Uterus (tissue), 4 donors: ENCODE measurements around the gene DNAJC28. TPM values are rescaled to one million over a fixed set of nuclear protein-coding genes. Genes with fewer than 3 reads are reported as not detected.
A peak's percentile ranks its signal among the peaks of the same experiment; 100 is the strongest.

Experiments used
- DNase-seq, 2 donors: peaks; one replicate each; pipeline ENCODE4 v3.0.0-alpha.2; 2019 to 2020
- H3K27ac ChIP-seq, 2 donors: fragments of 200-600 bp; sonication (generic); 1 replicate in 1 of 2; 2 replicates in 1 of 2; pipeline ENCODE4 v1.5.1; 2016 to 2018
- H3K27me3 ChIP-seq, 2 donors: fragments of 200-600 bp; sonication (generic); one replicate each; pipeline ENCODE4 v1.5.1; 2018 to 2019; ENCODE audit warnings: control low read depth in 1 of 2
- H3K36me3 ChIP-seq, 2 donors: fragments of 200-600 bp; sonication (generic); one replicate each; pipeline ENCODE4 v1.5.1; 2019; ENCODE audit warnings: control low read depth in 1 of 2
- H3K4me1 ChIP-seq, 2 donors: fragments of 200-600 bp; sonication (generic); one replicate each; pipeline ENCODE4 v1.5.1; 2018 to 2019; ENCODE audit warnings: control low read depth in 1 of 2
- H3K4me3 ChIP-seq, 2 donors: fragments of 200-600 bp; sonication (generic); 1 replicate in 1 of 2; 2 replicates in 1 of 2; pipeline ENCODE4 v1.5.1; 2018 to 2019; ENCODE audit warnings: mild to moderate bottlenecking in 1 of 2
- H3K9me3 ChIP-seq, 2 donors: fragments of 200-600 bp; sonication (generic); one replicate each; pipeline ENCODE4 v1.5.1; 2019; ENCODE audit warnings: control low read depth in 1 of 2
- CTCF ChIP-seq, 4 experiments: fragments of 200-600 bp in 2 of 4; fragments of 450-650 bp in 2 of 4; sonication (generic) in 2 of 4; IDR thresholded peaks; one replicate each; pipeline ENCODE4 v1.5.1; 2016 to 2019; ENCODE audit warnings: antibody characterized with exemption in 4 of 4, mild to moderate bottlenecking in 2 of 4, moderate library complexity in 1 of 4
- POLR2A ChIP-seq, 2 donors: fragments of 450-650 bp; IDR thresholded peaks; one replicate each; pipeline ENCODE4 v1.6.1; 2016; ENCODE audit warnings: antibody characterized with exemption in 2 of 2, mild to moderate bottlenecking in 1 of 2, moderate library complexity in 1 of 2
- intact Hi-C: fragments of 100-400 bp; cut with DNase I; formaldehyde crosslinking; loops from one replicate; pipeline ENCODE4 v1.15.1; 2023; ENCODE audit warnings: low total_unique reads
- total RNA-seq, 4 donors: library from RNA; depleted of rRNA in 3 of 4; stranded (reverse); fragments of >200 nt in 3 of 4; gene quantifications; one replicate each; pipeline versions ENCODE4 v1.1.0 to v1.2.4, GENCODE V29; 2014 to 2023
- donor health status: DM: yes; HTN: yes; CAD: no.

DNAJC28 gene
- total RNA-seq, 4 donors from 2014 or later, result 1.4 to 2.1 TPM; not detected in 2

GRCh38 chr21:33495743-33496142 is 4.2 kb upstream of the DNAJC28 start:
- H3K27me3 ChIP-seq, result no peaks in the 10 kb centered on the region
- no peak for DNase-seq
- H3K4me1 ChIP-seq, result no peaks in the 10 kb centered on the region
- H3K4me3 ChIP-seq, result no peak overlapping the region
- intact Hi-C loops, result no loop called here
- no peak overlapping the region for H3K27ac ChIP-seq
- no peaks in the 10 kb centered on the region for H3K9me3 ChIP-seq
- TF ChIP-seq POLR2A (IDR thresholded peaks at IDR 0.05) (no peak), CTCF (IDR thresholded peaks at IDR 0.05) (no peak)
- no peaks in the 10 kb centered on the region for H3K36me3 ChIP-seq

GRCh38 chr21:33493756-33494155 is 2.2 kb upstream of the DNAJC28 start:
- Histone ChIP-seq H3K9me3 (no peaks in the 10 kb centered on the region), H3K4me1 (no peaks in the 10 kb centered on the region), H3K27me3 (no peaks in the 10 kb centered on the region), H3K36me3 (no peaks in the 10 kb centered on the region), H3K4me3 (no peak overlapping the region), H3K27ac (no peak overlapping the region)
- TF ChIP-seq POLR2A (IDR thresholded peaks at IDR 0.05), result no peak
- TF ChIP-seq CTCF (IDR thresholded peaks at IDR 0.05), result no peak
- DNase-seq, result no peak
- intact Hi-C loops, result no loop called here

- intact Hi-C loops, result no loop called here
- H3K27ac ChIP-seq, result no peak overlapping the region
- no peaks in the 10 kb centered on the region for H3K36me3 ChIP-seq
- H3K4me1 ChIP-seq, result no peaks in the 10 kb centered on the region
- no peaks in the 10 kb centered on the region for H3K9me3 ChIP-seq
- no peak for DNase-seq
- TF ChIP-seq POLR2A (IDR thresholded peaks at IDR 0.05) (no peak), CTCF (IDR thresholded peaks at IDR 0.05) (no peak)
- no peaks in the 10 kb centered on the region for H3K27me3 ChIP-seq
- no peak overlapping the region for H3K4me3 ChIP-seq
Measured at GRCh38 chr21:33492571-33492970, 1.1 kb upstream of the DNAJC28 start.

GRCh38 chr21:33490991-33491372 is 534 bp downstream of the DNAJC28 start:
- H3K36me3 ChIP-seq, result no peaks in the 10 kb centered on the region
- peak overlapping the region; percentile 80 to 81 for H3K27ac ChIP-seq
- intact Hi-C loops, result no loop called here
- no peak for TF ChIP-seq CTCF (IDR thresholded peaks at IDR 0.05)
- TF ChIP-seq POLR2A (IDR thresholded peaks at IDR 0.05), result no peak
- H3K27me3 ChIP-seq, result no peaks in the 10 kb centered on the region
- no peaks in the 10 kb centered on the region for H3K9me3 ChIP-seq
- H3K4me3 ChIP-seq, result peak overlapping the region; percentile 61 to 73
- no peak for DNase-seq
- no peaks in the 10 kb centered on the region for H3K4me1 ChIP-seq

- intact Hi-C loops, result no loop called here
- Histone ChIP-seq H3K9me3 (no peaks in the 10 kb centered on the region), H3K36me3 (no peaks in the 10 kb centered on the region), H3K27me3 (no peaks in the 10 kb centered on the region), H3K4me3 (no peak overlapping the region), H3K4me1 (no peaks in the 10 kb centered on the region), H3K27ac (no peak overlapping the region)
- TF ChIP-seq POLR2A (IDR thresholded peaks at IDR 0.05), result no peak
- no peak for TF ChIP-seq CTCF (IDR thresholded peaks at IDR 0.05)
- no peak for DNase-seq
Measured at GRCh38 chr21:33488936-33489335, 2.6 kb downstream of the DNAJC28 start.
